GM21619 (cell line): ENCODE data around the gene RAB3C.

Experiments
- ATAC-seq: cut with Tn5 transposase; IDR thresholded peaks from one replicate; pipeline ENCODE4 v1.9.1; 2021; ENCODE audit not compliant: unreplicated experiment

RAB3C gene

GRCh38 chr5:58765058-58765457 lies 182.2 kb downstream of the RAB3C start:
- ATAC-seq = no peak

- ATAC-seq = no peak
Observed at GRCh38 chr5:58767104-58767503, 184.2 kb downstream of the RAB3C start.

DNA sequence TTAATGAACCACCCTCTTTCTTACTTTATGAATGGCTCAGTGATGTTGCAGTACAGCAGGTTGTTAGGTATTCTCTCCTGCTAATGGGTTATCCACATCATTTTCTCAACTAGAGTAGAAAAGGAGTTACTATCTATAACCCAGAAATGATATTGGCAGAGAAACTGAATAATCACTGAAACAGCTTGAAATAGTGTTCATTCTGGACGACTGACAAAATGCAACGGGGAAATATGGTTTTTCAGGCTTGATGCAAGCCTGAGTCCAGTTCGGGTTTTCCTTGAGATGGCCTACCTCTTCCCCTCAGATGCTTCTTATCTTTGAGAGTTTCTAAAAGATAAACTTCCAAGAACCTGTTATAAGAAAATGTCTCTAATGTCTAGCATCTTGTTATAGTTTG lies 187.3 kb downstream of the RAB3C start:
- no peak for ATAC-seq

GRCh38 chr5:58771796-58772195 lies 188.9 kb downstream of the RAB3C start:
- ATAC-seq = no peak

- ATAC-seq = no peak
Observed at GRCh38 chr5:58773744-58774441, 191.0 kb downstream of the RAB3C start.

GRCh38 chr5:58774937-58775336 lies 192.1 kb downstream of the RAB3C start:
- ATAC-seq = no peak

- ATAC-seq = peak; percentile 86
Observed at GRCh38 chr5:58775701-58776262, 192.9 kb downstream of the RAB3C start.

GRCh38 chr5:58776559-58776958 lies 193.7 kb downstream of the RAB3C start:
- ATAC-seq = no peak

- ATAC-seq = no peak
Observed at GRCh38 chr5:58778888-58779287, 196.0 kb downstream of the RAB3C start.

- peak; percentile 85 for ATAC-seq
Observed at GRCh38 chr5:58786035-58786434, 203.2 kb downstream of the RAB3C start.

GRCh38 chr5:58786711-58787303 lies 203.9 kb downstream of the RAB3C start:
- no peak for ATAC-seq

GRCh38 chr5:58787987-58788386 lies 205.1 kb downstream of the RAB3C start:
- ATAC-seq = no peak

GRCh38 chr5:58793888-58794657 lies 211.2 kb downstream of the RAB3C start:
- peak; percentile 39 for ATAC-seq

DNA sequence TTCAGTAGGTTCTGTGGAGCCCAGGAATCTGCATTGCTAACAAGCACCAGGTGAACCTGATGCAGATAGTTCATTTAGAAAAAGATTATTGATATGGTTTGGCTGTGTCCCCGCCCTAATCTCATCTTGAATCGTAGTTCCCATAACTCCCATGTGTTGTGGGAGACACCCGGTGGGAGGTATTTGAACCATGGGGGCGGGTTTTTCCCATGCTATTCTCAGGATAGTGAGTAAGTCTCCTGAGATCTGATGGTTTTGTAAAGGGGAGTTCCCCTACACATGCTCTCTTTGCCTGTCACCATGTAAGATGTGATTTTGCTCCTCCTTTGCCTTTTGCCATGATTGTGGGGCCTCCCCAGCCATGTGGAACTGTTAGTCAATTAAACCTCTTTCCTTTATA lies 212.0 kb downstream of the RAB3C start:
- ATAC-seq = peak; percentile 43

DNA sequence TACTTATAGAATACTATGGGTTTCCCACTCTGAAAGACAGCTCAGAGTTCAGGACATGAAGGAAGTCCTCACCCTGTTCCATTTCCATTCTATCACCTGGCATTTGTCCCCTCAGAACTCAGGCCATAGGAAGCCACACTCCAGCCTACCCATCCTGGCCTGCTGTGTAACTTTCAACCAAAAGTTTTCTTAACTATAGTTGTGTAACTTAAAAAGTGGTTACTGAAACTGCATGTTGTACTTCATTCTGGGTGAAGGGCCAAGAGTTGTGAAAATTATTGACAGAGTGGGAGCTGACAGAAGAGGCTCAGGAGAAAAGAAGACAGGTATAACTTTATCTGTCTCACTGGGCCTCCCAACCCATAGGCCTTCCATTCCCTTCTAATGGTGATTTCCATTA lies 212.5 kb downstream of the RAB3C start:
- ATAC-seq = peak; percentile 33

- ATAC-seq = no peak
Observed at GRCh38 chr5:58797021-58797420, 214.1 kb downstream of the RAB3C start.

GRCh38 chr5:58800356-58800755 lies 217.5 kb downstream of the RAB3C start:
- no peak for ATAC-seq

DNA sequence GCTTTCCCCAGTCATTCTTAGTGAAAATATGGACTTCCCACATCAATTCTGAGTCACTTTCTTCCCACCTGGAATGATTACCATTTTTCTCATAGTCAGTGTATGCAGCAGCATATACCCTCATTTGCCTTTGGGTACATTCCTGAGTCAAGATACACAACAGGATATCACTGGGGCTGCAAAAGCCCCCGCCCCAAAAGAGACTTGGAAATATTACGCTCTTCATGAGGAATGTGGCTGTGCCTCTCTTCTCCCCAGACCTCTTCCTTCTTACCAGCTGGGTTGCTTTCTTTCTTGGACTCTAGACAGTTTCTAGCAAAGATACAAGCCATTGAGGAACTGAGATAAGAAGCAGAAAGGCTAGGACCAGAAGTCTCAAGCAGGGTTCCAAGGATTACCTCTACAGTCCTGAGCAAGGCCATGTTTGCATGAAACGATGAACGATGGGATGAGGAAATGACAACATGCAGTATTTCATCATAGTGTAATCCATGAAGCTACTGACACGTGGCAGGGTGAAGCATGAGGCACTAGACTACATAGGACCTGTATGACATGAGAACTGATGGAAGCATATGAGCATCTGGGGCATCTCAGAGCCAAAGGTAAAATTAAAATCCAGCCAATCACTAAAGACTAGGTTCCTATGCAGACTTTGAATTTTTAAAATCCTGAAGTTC lies 218.1 kb downstream of the RAB3C start:
- no peak for ATAC-seq

DNA sequence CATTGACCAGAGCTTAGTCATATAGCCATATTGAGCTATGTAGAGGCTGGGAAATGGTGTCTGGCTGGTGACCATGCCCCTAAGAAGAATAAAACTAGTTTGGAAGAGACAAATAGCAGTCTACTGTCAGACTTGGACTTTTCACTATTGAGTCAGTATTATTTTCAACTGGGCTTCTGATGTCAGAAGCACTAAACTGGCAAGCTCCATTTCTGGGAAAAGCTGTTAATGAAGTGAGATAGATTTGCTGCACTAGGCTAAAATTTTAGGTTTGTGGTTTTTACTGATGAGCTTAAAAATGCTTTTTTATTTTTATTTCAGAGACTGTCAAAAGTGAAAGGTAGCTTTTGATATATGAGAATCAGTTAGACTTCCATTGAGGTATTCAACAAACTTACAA lies 220.2 kb downstream of the RAB3C start:
- ATAC-seq = no peak

DNA sequence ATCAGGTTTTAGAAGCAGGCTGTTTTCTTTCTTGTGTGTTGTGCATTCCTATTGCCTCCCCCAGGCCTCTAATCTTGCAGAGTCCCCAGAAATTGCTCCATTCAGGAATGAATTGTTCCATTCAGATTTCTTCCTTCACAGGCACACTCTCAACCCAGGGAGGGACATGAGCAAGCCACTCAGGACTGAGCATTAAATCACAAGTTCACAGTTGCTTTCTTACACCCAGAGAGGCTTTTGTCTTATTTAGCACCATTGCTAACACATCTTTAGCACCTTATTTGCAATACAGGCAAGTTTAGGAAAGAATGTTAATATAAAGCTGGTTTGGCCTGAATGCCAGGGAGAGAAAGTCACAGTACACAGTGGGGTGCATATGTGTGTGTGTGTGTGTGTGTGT lies 221.4 kb downstream of the RAB3C start:
- no peak for ATAC-seq

- ATAC-seq = no peak
Observed at GRCh38 chr5:58810086-58810485, 227.2 kb downstream of the RAB3C start.
